Stimulated activated memory B cell treated with anti-CD40 and anti-IgM and Interleukin-4, amounts not matched to agents 10 μg/mL and 1 μg/mL and 100 μg/mL, for 72 hours (primary cell): ENCODE measurements around the gene GALR3.
A peak's percentile ranks its signal among the peaks of the same experiment; 100 is the strongest.
"Not testable (repeated sequence)": the region's sequence is repeated elsewhere in the genome, so short reads cannot be mapped to it uniquely, and the experiment has no call there.

Experiments used
- ATAC-seq: fragments of 150-1000 bp; cut with Tn5 transposase; 2 replicates; pipeline ENCODE4 v1.10.0; 2021
- H3K27ac Mint-ChIP-seq: one replicate; pipeline ENCODE4 v1.8.0; 2022; ENCODE audit warnings: mild to moderate bottlenecking, mixed read lengths
- H3K27me3 Mint-ChIP-seq: one replicate; pipeline ENCODE4 v1.8.0; 2022; ENCODE audit warnings: mixed read lengths
- H3K36me3 Mint-ChIP-seq: one replicate; pipeline ENCODE4 v1.8.0; 2022; ENCODE audit warnings: mixed read lengths
- H3K4me1 Mint-ChIP-seq: one replicate; pipeline ENCODE4 v1.8.0; 2022; ENCODE audit warnings: mixed read lengths
- H3K4me3 Mint-ChIP-seq: one replicate; pipeline ENCODE4 v1.8.0; 2022; ENCODE audit warnings: mild to moderate bottlenecking, moderate library complexity, mixed read lengths
- H3K9me3 Mint-ChIP-seq: one replicate; pipeline ENCODE4 v1.8.0; 2022; ENCODE audit warnings: mixed read lengths

GALR3 gene

GRCh38 chr22:37797874-37798500 lies 25.2 kb upstream of the GALR3 start:
- no peak for ATAC-seq
- Mint-ChIP-seq H3K4me3 (no peak overlapping the region), H3K36me3 (no peaks in the 10 kb centered on the region), H3K4me1 (peaks cover 17% of the 10 kb centered on the region), H3K27me3 (peaks cover 8% of the 10 kb centered on the region), H3K9me3 (no peaks in the 10 kb centered on the region), H3K27ac (no peak overlapping the region)

GRCh38 chr22:37799979-37800378 lies 23.2 kb upstream of the GALR3 start:
- not testable (repeated sequence) for H3K4me3 Mint-ChIP-seq, H3K36me3 Mint-ChIP-seq, H3K9me3 Mint-ChIP-seq, H3K27ac Mint-ChIP-seq, ATAC-seq
- Mint-ChIP-seq H3K27me3 (peaks cover 25% of the 10 kb centered on the region), H3K4me1 (peaks cover 34% of the 10 kb centered on the region)

GRCh38 chr22:37801946-37802309 lies 21.3 kb upstream of the GALR3 start:
- Mint-ChIP-seq H3K27ac (no peak overlapping the region), H3K4me3 (peak overlapping the region; percentile 29), H3K36me3 (no peaks in the 10 kb centered on the region), H3K4me1 (peaks cover 49% of the 10 kb centered on the region), H3K27me3 (peaks cover 44% of the 10 kb centered on the region), H3K9me3 (no peaks in the 10 kb centered on the region)
- no peak for ATAC-seq

GRCh38 chr22:37802310-37803194 lies 20.6 kb upstream of the GALR3 start:
- H3K27me3 Mint-ChIP-seq: peaks cover 50% of the 10 kb centered on the region
- H3K4me1 Mint-ChIP-seq: peaks cover 53% of the 10 kb centered on the region
- H3K4me3 Mint-ChIP-seq: peak overlapping the region; percentile 62
- H3K9me3 Mint-ChIP-seq: no peaks in the 10 kb centered on the region
- no peak overlapping the region for H3K27ac Mint-ChIP-seq
- ATAC-seq: no peak
- no peaks in the 10 kb centered on the region for H3K36me3 Mint-ChIP-seq

GRCh38 chr22:37803195-37803638 lies 20.0 kb upstream of the GALR3 start:
- peaks cover 57% of the 10 kb centered on the region for H3K27me3 Mint-ChIP-seq
- no peaks in the 10 kb centered on the region for H3K36me3 Mint-ChIP-seq
- peak overlapping the region; percentile 62 for H3K4me3 Mint-ChIP-seq
- H3K4me1 Mint-ChIP-seq: peaks cover 53% of the 10 kb centered on the region
- ATAC-seq: no peak
- no peak overlapping the region for H3K27ac Mint-ChIP-seq
- H3K9me3 Mint-ChIP-seq: no peaks in the 10 kb centered on the region

GRCh38 chr22:37803639-37804351 lies 19.4 kb upstream of the GALR3 start:
- Mint-ChIP-seq H3K4me1 (peaks cover 53% of the 10 kb centered on the region), H3K9me3 (no peaks in the 10 kb centered on the region), H3K4me3 (peak overlapping the region; percentile 64), H3K36me3 (no peaks in the 10 kb centered on the region), H3K27me3 (peaks cover 63% of the 10 kb centered on the region), H3K27ac (peak overlapping the region; percentile 63)
- ATAC-seq: no peak

GRCh38 chr22:37804352-37804880 lies 18.8 kb upstream of the GALR3 start:
- H3K9me3 Mint-ChIP-seq: no peaks in the 10 kb centered on the region
- peak overlapping the region; percentile 63 for H3K27ac Mint-ChIP-seq
- H3K27me3 Mint-ChIP-seq: peaks cover 69% of the 10 kb centered on the region
- H3K4me3 Mint-ChIP-seq: peak overlapping the region; percentile 64
- H3K36me3 Mint-ChIP-seq: no peaks in the 10 kb centered on the region
- peak; percentile 51 for ATAC-seq
- H3K4me1 Mint-ChIP-seq: peaks cover 53% of the 10 kb centered on the region

GRCh38 chr22:37804881-37805809 lies 18.0 kb upstream of the GALR3 start:
- H3K27ac Mint-ChIP-seq: peak overlapping the region; percentile 63
- H3K27me3 Mint-ChIP-seq: peaks cover 76% of the 10 kb centered on the region

GRCh38 chr22:37805810-37806277 lies 17.3 kb upstream of the GALR3 start:
- H3K9me3 Mint-ChIP-seq: no peaks in the 10 kb centered on the region
- H3K27ac Mint-ChIP-seq: no peak overlapping the region
- no peak for ATAC-seq
- peaks cover 77% of the 10 kb centered on the region for H3K27me3 Mint-ChIP-seq
- peak overlapping the region; percentile 13 for H3K4me3 Mint-ChIP-seq
- H3K4me1 Mint-ChIP-seq: peaks cover 53% of the 10 kb centered on the region
- H3K36me3 Mint-ChIP-seq: no peaks in the 10 kb centered on the region

More at GRCh38 chr22:37804881-37805809, 18.0 kb upstream of the GALR3 start:
- Mint-ChIP-seq H3K36me3 (no peaks in the 10 kb centered on the region), H3K4me3 (peak overlapping the region; percentile 64), H3K9me3 (no peaks in the 10 kb centered on the region), H3K4me1 (peaks cover 53% of the 10 kb centered on the region)
- peak; percentile 18 for ATAC-seq

GRCh38 chr22:37806409-37807333 lies 16.5 kb upstream of the GALR3 start:
- no peaks in the 10 kb centered on the region for H3K36me3 Mint-ChIP-seq
- H3K9me3 Mint-ChIP-seq: no peaks in the 10 kb centered on the region
- no peak for ATAC-seq
- no peak overlapping the region for H3K27ac Mint-ChIP-seq
- peak overlapping the region; percentile 13 for H3K4me3 Mint-ChIP-seq
- peaks cover 77% of the 10 kb centered on the region for H3K27me3 Mint-ChIP-seq
- peaks cover 53% of the 10 kb centered on the region for H3K4me1 Mint-ChIP-seq

GRCh38 chr22:37807410-37808293 lies 15.5 kb upstream of the GALR3 start, which contains the start of gene GCAT:
Gene GCAT, plus strand, starts transcription at chr22:37807934. Its CDS starts 34 bp downstream, at chr22:37807968.
- Mint-ChIP-seq H3K27me3 (peaks cover 81% of the 10 kb centered on the region), H3K4me1 (peaks cover 50% of the 10 kb centered on the region), H3K9me3 (no peaks in the 10 kb centered on the region), H3K36me3 (no peaks in the 10 kb centered on the region), H3K27ac (no peak within 1 kb of the TSS), H3K4me3 (peak within 1 kb of the TSS; percentile 60)
- ATAC-seq: peak; percentile 95

- Mint-ChIP-seq H3K4me1 (peaks cover 44% of the 10 kb centered on the region), H3K9me3 (no peaks in the 10 kb centered on the region)
Observed at GRCh38 chr22:37808294-37808657, 14.9 kb upstream of the GALR3 start.

More at GRCh38 chr22:37808294-37808657, 14.9 kb upstream of the GALR3 start:
- Mint-ChIP-seq H3K27ac (no peak overlapping the region), H3K36me3 (no peaks in the 10 kb centered on the region), H3K27me3 (peaks cover 81% of the 10 kb centered on the region), H3K4me3 (peak overlapping the region; percentile 60)
- no peak for ATAC-seq
